ENCODE measurements around the gene TMEM131L.
"Not testable (repeated sequence)": the region's sequence is repeated elsewhere in the genome, so short reads cannot be mapped to it uniquely, and the experiment has no call there.

The TMEM131L gene

DNA sequence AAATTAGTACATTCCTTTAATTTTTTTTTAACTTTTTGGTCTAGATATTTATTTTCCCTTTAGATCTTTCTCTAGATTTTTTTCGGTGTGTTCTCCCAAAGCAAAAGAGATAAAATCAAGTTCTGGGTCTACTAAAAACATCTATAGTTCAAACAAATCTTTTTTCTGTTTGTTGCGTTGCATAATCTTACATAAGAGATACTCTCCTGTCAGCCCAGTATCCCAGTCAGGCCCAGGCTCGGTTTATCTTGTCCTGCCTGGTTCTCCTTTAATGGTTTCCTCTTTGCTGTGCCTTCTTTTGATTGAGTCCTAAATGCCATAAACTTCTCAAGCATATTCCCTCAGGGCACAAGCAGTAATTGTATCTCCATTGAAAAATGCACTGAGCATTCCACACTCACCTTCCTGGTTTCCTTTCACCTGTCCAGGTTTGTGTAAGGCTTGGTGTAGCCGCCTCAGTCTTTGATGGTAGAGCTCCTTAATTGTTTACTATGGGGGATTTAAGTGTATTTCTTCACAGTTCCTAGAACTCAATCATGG is 104.9 kb downstream of the TMEM131L start:
- no peak for DNase-seq (ENCODE audit: low read depth, low spot score)

DNA sequence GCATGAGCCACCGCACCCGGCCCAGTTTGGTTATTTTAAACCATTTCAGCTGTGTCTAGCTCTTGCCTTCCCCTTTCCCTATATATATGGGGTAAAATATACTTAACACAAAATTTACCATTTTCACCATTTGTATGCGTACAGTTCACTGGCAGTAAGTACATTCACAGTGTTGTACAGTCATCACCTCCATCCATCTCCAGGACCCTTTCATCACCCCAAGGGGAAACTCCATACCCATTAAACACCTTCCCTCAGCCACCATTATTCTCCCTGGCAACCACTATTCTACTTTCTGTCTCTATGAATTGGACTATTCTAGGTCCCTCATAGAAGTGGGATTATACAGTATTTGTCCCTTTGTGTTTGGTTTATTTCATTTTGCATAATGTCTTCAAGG is 106.4 kb downstream of the TMEM131L start:
- no peak for DNase-seq (ENCODE audit: low read depth, low spot score)

DNA sequence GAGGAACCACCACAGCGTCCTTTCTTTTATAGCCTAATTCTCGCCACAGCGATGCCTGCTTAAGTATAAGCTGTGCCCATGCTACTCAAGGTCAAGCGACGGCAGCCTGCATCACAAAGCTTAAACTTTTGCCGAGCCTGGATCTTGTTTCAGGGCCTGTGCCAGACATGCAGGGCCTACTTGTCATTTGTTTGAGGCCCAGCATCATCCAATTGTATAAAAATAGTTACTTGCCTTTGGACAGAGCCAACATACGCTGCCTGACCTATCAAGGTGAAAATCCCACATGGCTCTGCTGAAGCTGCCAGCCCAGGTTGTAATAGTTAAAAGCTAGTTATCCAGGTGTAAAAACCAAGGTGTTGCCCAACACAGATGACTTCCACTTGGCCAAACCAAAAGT is 107.1 kb downstream of the TMEM131L start:
- no peak for DNase-seq (ENCODE audit: low read depth, low spot score)

DNA sequence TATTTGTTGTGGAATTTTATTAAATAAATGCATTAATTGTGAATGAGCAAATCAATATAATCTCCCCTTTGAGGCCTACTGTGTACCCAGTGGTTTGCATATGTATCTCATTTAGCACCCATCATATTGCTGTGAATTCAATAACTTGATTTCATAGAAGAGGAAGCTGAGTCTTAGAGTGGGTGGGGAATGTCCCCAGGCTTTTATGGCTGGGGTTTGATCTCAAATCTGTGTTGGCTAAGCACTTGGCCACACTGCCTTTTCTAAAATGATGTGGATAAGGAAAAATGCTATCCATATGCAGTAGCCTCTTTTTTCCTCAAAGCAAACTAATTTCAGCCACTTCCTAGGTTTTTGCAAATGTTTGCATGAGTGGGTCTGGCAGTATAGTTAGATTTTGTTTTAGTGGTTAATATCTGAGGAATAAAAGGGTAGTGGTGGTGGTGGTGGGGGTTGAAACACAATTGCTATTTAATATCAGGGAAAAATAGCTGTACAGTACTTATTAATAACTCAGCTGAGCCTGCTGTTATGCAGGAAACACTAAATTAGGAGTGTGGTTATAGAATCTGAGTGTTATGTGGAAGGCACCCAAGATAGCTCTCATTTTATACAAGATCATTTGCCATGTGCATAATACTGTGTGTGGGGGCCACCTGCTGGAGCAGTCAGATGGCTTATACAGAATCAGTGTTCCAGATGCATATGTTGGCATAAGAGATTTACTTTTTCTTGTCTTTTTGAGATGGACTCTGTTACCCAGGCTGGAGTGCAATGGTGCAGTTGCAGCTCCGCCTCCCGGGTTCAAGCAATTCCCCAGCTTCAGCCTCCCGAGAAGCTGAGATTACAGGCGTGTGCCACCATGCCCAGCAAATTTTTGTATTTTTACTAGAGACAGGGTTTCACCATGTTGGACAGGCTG is 108.0 kb downstream of the TMEM131L start:
- no peak for DNase-seq (ENCODE audit: low read depth, low spot score)

DNA sequence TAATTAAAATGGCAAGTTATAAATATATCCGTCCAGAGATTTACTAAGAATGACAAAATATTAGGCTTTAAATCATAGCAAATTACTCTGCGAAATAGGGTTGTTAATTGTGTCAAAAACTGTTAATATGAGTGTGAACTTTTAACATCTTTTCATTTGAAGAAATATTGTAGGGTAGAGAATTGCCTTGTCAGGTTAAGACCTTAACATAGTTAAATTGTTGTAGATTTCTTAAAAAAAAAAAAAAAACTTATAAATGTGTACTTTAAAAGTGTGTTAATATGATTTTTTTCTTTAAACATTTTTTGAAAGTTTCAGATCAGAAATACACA is 110.2 kb downstream of the TMEM131L start:
- no peak for DNase-seq (ENCODE audit: low read depth, low spot score)

DNA sequence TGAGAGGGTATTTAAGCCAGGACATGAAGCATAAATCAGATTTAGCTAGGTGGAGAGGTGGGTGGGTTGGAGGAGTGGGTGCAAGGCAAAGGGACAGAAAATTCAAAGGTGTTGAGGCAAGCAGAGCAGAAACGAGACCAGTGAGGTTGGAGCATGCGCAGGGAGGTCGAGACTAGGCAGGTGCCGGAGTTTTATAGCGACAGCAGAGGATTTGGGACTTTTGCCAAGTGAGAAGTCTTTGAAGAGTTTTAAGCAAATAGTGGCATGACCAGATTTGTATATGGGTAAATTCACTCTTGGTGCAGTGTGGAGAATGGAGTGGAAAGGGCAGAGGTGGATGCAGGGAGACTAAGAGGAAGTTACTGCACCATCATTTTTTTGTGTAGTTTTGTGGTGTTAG is 110.9 kb downstream of the TMEM131L start:
- DNase-seq (ENCODE audit: low read depth, low spot score), result no peak

DNA sequence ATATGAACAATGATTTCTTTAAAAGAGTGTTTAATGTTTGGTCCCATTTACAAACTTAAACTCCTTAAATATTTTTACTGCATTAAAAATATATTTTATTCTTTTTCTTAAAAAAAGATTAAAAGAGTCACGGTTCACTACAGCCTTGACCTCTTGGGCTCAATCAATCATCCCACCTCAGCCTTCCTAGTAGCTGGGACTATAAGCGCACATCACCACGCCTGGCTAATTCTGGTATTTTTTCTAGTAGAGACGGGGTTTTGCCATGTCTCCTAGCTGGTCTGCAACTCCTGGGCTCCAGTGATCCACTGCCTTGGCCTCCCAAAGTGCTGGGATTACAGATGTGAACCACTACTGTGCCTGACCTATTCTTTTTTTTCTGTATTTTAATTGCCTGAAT is 113.2 kb downstream of the TMEM131L start:
- no peak for DNase-seq (ENCODE audit: low read depth, low spot score)

DNA sequence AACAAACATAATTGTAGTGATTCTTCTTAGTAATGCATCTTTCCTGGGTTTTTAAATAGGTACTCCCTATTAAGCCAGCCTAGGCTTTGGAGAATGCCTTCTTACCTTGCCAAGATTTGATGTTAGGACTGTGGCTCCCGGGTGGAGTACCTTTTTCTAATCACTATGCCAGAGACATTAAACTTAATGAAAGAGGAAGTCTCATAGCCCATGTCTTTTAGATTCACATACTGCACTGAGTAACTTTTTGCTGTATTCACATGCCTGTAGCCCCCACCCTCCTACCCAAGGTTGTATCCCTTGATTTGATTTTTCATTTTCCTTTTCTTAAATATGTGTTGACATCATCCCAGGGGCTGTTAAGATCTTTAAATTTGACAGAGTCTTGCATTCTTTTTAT is 113.7 kb downstream of the TMEM131L start:
- no peak for DNase-seq (ENCODE audit: low read depth, low spot score)

DNA sequence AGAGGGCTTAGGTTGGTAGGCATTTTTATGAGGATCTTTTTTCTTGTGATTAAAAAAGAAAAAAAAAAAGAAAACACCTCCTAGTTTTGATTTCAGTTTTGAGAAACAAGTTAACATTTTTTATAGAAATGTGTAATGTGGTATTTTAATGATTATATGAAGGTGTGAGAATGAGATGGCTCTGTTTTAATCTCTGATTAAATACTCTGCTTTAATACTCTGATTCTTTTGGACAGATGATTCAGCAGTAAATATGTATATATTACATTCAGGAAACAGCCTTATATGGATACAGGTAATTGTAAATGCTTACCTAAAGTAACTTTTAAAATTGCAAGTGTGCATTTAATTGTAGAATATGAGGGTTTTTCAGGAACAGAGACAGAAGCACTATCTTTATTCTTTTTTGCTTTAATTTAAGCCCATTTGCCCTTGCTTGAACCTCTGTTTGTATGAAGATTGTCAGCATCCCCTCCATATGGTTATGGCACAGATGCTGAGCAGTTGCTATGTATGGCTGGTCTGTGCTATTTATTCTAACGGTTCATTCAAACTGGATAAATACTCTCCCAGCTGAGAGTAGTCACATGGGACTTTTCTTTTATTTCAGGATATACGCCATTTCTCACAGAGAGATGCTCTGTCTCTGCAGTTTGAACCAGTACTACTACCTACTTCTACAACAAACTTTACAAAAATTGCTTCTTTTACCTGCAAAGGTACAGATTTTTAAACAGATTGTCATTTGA is 117.0 kb downstream of the TMEM131L start:
- no peak for DNase-seq (ENCODE audit: low read depth, low spot score)

DNA sequence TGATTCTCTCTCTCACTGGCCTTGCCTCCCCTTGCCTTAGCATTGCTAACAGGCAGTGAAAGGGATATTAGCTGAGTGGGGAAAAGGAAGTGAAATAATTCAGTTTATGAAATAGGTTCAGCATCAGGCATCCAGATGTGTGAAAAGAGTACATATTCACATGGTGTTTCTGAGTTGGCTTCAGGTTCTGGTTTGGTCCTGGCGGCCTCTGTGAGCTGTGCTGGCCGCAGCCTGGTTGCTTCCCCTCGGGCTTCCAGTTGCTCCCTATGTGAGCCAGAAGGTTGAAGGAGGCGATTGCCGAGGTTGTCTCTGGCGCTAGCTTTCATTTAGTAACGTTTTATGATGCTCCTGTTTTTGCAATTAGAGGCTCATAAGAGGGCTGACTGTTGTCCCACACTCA is 118.9 kb downstream of the TMEM131L start:
- DNase-seq (ENCODE audit: low read depth, low spot score), result no peak

DNA sequence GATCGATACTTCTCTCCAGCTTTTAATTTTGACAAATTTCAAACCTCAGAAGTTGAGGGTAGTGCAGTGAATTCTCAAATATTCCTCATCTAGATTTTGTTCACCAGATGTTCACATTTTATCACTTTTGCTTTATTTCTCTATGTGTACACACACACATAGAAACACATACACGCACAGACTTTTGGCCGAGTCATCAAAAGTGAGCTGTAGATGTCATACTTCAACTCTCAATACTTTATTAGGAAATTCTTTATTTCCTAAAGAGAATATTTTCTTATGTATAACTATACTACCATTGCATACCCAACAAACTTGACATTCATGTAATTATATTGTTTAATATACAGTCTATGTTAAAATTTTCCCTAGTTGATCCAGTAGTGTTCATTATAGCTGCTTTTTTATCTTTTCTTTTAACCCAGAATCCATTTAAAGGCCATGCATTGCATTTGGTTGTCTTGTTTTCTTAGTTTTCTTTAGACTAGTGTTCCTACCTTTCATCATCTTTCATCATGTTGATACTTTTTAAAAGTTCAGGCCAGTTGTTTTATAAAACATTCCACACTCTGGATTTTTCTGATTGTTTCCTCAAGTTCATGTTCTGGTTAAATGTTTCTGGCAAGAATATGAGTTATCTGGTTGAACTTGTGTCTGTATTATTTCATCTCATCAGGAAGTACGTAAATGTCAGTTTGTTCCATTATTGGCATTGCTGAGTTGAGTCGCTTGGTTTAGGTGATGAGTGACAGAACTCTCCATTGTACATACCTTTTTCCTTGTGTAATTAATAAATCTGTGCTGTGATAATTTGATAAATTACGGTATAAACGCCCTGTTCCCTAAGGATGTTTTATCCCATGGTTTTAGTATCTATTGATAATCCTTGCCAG is 123.8 kb downstream of the TMEM131L start:
- DNase-seq (ENCODE audit: low read depth, low spot score), result no peak

DNA sequence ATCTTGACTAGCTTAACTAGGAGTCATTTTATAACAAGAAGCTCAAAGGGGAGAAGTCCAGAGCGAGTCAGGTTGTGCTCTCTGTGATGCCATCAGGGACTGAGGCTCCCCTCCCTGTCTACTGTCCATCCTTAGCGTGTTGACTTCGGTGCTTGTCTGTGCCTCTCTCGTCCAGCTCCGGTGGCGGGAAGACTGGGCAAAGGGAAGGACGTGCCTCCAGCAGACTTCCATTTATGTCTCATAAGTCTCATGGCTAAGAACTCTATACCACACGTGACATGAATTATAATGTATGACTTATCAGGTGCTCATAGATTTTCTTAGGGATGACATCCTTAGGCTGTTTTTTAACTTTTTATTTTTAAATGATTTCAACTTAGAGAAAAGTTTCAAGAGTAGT is 125.3 kb downstream of the TMEM131L start:
- DNase-seq (ENCODE audit: low read depth, low spot score), result no peak

DNA sequence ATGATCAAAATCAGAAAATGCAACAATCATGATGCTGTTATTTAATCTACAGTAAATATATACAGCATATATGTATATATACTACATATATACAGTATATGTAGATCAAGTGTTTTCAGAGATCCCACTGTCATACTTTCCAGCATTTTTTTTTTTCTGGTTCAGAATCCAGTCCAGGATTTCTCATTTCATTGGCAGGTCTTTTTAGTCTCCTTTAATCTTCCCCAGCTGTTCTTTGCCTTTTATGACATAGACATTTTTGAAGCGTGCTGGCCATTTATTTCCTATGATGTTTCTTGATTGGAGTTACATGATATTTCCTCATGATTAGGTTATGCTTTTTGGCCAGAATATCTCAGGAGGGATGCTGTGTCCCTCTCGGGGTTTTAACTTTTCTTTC is 125.9 kb downstream of the TMEM131L start:
- DNase-seq (ENCODE audit: low read depth, low spot score), result no peak

DNA sequence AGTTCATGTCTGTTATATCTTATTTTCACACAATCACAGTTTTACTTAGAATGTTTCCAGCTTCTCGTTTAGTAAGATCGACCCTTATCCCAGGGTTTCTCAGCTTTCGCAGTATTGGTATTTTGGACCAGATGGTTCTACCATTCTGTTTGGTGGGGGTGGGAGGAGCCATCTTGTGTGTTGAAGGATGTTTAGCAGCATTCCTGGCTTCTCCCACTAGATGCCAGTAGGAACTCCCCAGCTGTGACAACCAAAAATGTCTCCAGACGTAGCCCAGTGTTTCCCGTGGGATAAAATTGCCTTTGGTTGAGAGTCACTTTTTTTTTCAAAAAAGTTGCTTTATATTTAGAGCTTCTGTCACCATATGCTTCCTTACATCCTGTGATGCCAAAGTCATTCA is 127.0 kb downstream of the TMEM131L start:
- DNase-seq (ENCODE audit: low read depth, low spot score), result no peak

DNA sequence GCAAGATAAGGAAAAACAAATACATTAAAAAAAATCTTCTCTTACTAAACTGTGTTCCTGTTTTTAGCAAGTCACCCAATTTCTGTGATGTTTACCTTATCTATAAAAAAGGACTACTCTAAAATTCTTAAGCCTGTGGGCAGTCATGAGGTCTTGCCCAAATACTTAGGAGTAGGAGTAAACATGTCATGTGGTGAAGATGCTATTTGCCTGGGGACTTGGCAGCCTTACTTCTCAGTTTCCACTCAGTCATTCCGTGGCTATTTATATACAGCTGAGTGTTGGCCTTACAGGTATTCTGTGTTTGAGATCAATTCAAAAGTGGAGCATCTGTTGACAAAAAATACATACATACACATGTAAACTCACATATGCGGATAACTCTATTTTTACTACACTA is 128.1 kb downstream of the TMEM131L start:
- no peak for DNase-seq (ENCODE audit: low read depth, low spot score)

DNA sequence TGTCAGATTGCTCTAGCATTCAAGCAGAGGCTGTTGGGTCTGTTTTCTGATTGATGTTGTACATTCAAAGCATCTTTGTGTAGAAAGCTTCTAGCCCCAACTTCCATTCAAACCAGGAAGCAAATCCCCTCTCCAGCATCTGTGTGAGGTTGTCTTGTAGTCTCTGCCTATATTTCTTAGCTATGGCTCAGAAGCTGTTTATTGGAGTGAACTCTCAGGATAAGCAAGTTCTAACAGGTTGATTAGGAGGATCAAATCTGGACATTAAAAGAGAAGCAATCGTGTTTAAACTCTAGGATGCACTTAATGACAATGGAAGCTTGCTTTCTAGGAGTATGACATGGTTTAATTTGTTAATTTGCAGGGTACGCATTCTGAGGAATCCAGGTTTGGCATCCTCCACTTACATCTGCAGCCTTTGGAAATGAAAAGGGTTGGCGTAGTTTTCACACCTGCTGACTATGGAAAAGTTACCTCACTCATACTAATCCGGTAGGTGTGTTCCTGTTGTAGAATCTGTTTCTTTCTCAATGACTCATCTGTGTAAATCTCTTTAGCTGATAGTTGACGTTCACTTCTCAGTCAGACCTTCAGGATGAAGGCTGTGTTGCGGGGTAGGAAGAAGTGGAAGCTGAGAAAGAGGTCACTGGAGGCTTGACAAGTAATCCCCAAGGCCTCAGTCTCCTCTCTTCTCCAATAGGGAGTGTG is 129.9 kb downstream of the TMEM131L start:
- no peak for DNase-seq (ENCODE audit: low read depth, low spot score)

DNA sequence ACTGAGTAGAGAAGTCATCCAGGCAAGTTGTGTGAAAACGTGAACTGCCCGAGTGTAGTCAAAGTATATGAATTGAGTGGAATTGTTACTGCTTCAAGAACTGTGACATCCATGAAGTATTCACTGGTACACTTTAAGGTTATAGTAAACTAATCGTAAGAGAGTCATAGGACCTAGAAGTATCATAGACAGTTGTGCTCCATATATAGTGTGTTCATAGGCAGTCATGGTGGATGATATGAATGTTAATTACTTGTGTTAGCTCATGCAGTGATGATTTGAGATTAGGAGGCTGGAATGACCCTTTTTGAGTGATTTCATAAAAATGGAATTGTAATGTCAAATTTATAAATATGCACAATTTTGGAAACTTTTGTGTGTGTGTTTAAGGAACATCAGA is 136.6 kb downstream of the TMEM131L start:
- DNase-seq (ENCODE audit: low read depth, low spot score), result no peak

DNA sequence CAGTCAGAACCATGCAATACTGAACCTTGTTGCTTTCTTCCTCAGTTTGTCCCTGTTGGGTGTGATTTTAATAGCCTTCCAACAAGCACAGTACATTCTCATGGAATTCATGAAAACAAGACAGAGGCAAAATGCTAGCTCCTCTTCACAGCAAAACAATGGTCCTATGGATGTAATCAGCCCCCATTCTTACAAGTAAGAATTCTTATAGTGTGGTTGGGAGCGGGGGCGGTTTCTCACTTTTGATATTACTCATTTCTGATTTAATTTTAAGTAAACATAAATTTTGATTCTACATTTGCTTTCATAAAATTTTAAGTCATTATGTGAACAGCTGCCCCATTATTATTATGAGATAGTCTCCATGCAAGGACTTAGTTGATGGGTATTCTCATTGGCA is 137.1 kb downstream of the TMEM131L start:
- no peak for DNase-seq (ENCODE audit: low read depth, low spot score)

DNA sequence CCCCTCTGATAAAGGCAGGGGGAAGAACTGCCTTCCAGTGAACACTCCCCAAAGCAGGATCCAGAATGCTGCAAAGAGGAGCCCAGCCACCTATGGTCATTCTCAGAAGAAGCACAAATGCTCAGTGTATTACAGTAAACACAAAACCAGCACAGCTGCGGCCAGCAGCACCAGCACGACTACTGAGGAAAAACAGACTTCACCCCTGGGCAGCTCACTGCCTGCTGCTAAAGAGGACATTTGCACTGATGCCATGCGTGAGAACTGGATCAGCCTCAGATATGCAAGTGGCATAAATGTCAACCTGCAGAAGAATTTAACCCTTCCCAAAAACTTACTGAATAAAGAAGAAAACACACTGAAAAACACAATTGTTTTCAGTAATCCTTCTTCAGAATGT is 137.7 kb downstream of the TMEM131L start:
- no peak for DNase-seq (ENCODE audit: low read depth, low spot score)

DNA sequence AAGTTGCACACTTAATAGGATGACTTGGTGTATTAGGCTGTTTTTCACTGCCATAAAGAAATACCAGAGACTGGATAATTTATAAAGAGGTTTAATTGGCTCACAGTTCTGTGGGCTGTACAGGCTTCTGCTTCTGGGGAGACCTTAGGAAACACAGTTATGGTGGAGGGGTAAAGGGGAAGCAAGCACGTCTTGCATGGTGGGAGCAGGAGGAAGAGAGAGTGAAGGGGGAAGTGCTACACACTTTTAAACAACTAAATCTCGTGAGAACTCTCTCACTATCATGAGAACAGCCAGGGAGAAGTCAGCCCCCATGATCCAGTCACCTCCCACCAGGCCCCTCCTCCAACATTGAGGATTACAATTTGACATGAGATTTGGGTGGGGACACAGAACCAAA is 142.9 kb downstream of the TMEM131L start:
- not testable (repeated sequence) for DNase-seq (ENCODE audit: low read depth, low spot score)
